HepG2 (cell line): ENCODE results near the gene TBC1D1.

Experiments
- HMGXB4 ChIP-seq, 2 experiments: sonication (generic) in 1 of 2; formaldehyde crosslinking in 1 of 2; IDR thresholded peaks; 2 replicates each; pipeline versions ENCODE4 v1.4.0 to v1.6.1; 2018 to 2020; ENCODE audit warnings: missing genetic modification reagents in 2 of 2, borderline replicate concordance in 1 of 2, low read depth in 1 of 2, mild to moderate bottlenecking in 1 of 2, missing biosample characterization in 1 of 2
- MXI1 ChIP-seq: IDR thresholded peaks from 3 replicates; pipeline ENCODE4 v1.6.1; 2012; ENCODE audit warnings: low read depth, low read length, inconsistent platforms, borderline replicate concordance
- ZBTB44 ChIP-seq: sonication (generic); formaldehyde crosslinking; IDR thresholded peaks from 2 replicates; pipeline ENCODE4 v1.4.0; 2020; ENCODE audit warnings: missing genetic modification reagents
- ZBTB8A ChIP-seq: sonication (generic); formaldehyde crosslinking; IDR thresholded peaks from 2 replicates; pipeline ENCODE4 v1.4.0; 2020; ENCODE audit warnings: mild to moderate bottlenecking, low read depth, missing genetic modification reagents, borderline replicate concordance

- TF ChIP-seq ZBTB8A (CRISPR knock-in tag): no peak
- TF ChIP-seq HMGXB4 (CRISPR knock-in tag; IDR thresholded peaks at IDR 0.05; ENCODE audit: borderline replicate concordance in 1 of 2, low read depth in 1 of 2): no peak
- no peak for TF ChIP-seq MXI1
- TF ChIP-seq ZBTB44: no peak
These were observed 187.1 kb downstream of the TBC1D1 start for GRCh38 chr4:38077791-38078489.
